Pancreas (tissue), 10 donors: ENCODE measurements around the gene CBLN2. TPM values are rescaled to one million over a fixed set of nuclear protein-coding genes. Genes with fewer than 3 reads are reported as not detected.

Source experiments
- ATAC-seq, 4 donors: fragments of 200-7000 bp; cut with Tn5 transposase; one replicate each; pipeline versions ENCODE4 v1.8.0 to v1.9.1; 2020; ENCODE audit warnings: mild to moderate bottlenecking in 4 of 4, moderate library complexity in 4 of 4
- DNase-seq, 6 donors: peaks; one replicate each; pipeline ENCODE4 v3.0.0-alpha.2; 2020
- FAIRE-seq: peaks from 2 replicates; lab custom pipeline; 2012; peaks lifted over from hg19 to GRCh38; lab: Jason Lieb, UNC
- H3K27ac ChIP-seq, 4 donors: fragments of 200-600 bp; sonication (generic); 1 replicate in 3 of 4; 2 replicates in 1 of 4; pipeline versions ENCODE4 v1.5.0 to v1.8.0; 2020
- H3K27me3 ChIP-seq, 4 donors: fragments of 200-600 bp; one replicate each; pipeline ENCODE4 v1.8.0; 2021
- H3K36me3 ChIP-seq, 3 donors: fragments of 200-600 bp; sonication (generic) in 1 of 3; one replicate each; pipeline versions ENCODE4 v1.5.0 to v1.8.0; 2020 to 2021
- H3K4me1 ChIP-seq, 3 donors: fragments of 200-600 bp; one replicate each; pipeline ENCODE4 v1.8.0; 2021
- H3K4me3 ChIP-seq, 4 donors: fragments of 200-600 bp; sonication (generic) in 2 of 4; one replicate each; pipeline versions ENCODE4 v1.5.0 to v1.8.0; 2020 to 2021
- H3K9me3 ChIP-seq, 4 donors: fragments of 200-600 bp; one replicate each; pipeline ENCODE4 v1.8.0; 2021
- CTCF ChIP-seq, 4 donors: fragments of 200-600 bp; sonication (generic) in 3 of 4; IDR thresholded peaks; one replicate each; pipeline versions ENCODE4 v1.5.0 to v1.8.0; 2021; ENCODE audit warnings: antibody characterized with exemption in 4 of 4
- WGBS, 2 donors: extraction: QIAGEN DNeasy Blood & Tissue Kit; methylation state at CpG; one replicate each; pipeline ENCODE4 v1.1.7; 2013; 5-methylcytosine and 5-hydroxymethylcytosine counted together
- intact Hi-C, 3 donors: fragments of 100-400 bp; cut with DNase I; formaldehyde crosslinking; loops; one replicate each; pipeline versions ENCODE4 v1.11.1 to v1.14.2; 2022
- polyA plus RNA-seq, 2 donors: library from polyadenylated mRNA; stranded (reverse); fragments of 200-250 nt; gene quantifications; one replicate each; pipeline ENCODE4 v1.2.3, GENCODE V29; 2013
- total RNA-seq, 6 donors: library from RNA; stranded (reverse); fragmentation: NEBNext Ultra II Directional in 4 of 6; extraction: Animal tissue kit (Norgen Biotek cat#: 25700) in 4 of 6; gene quantifications; one replicate each; pipeline versions ENCODE4 v1.2.1 to v1.2.4, GENCODE V29; 2021 to 2023
- donor health status: healthy with polysubstance abuse.
- donor health status: DM: no; HTN: no; CAD: no; lungs with moderate emphysema.
- donor health status: DM: no; HTN: no; CAD: no.
- donor health status: control.
- donor health status: control.
- donor health status: Bipolar disorder and iron deficiency.
- donor health status: DM: yes; HTN: yes; CAD: no.
- donor health status: DM: no; HTN: no; CAD: no.
- donor health status: DM: no; HTN: no; CAD: no.
- donor health status: DM: yes; HTN: yes; CAD: no.

CBLN2 gene
- total and polyA plus RNA-seq, 8 donors, result 0.05 to 0.16 TPM; not detected in 6

- ATAC-seq, result no peak
- FAIRE-seq, result no peak
- 55 to 75% methylated on average over 3 of the region's 3 CpGs for WGBS, 2 donors
- no peaks in the 10 kb centered on the region for H3K36me3 ChIP-seq
- H3K9me3 ChIP-seq, result no peaks in the 10 kb centered on the region
- intact Hi-C loops, result no loop called here
- DNase-seq, result no peak
- no peak overlapping the region for H3K27ac ChIP-seq
- H3K4me3 ChIP-seq, result no peak overlapping the region
- TF ChIP-seq CTCF (IDR thresholded peaks at IDR 0.05), result no peak
- no peaks in the 10 kb centered on the region for H3K27me3 ChIP-seq
- no peaks in the 10 kb centered on the region for H3K4me1 ChIP-seq
These were observed 22.1 kb upstream of the CBLN2 start for GRCh38 chr18:72566290-72566689.

- 50 to 63% methylated on average over 1 of the region's 1 CpG for WGBS, 2 donors
These were observed 11.8 kb upstream of the CBLN2 start for GRCh38 chr18:72555968-72556367.

GRCh38 chr18:72555101-72555500, 11.0 kb upstream of the CBLN2 start:
- intact Hi-C loops, result no loop called here
- Histone ChIP-seq H3K36me3 (no peaks in the 10 kb centered on the region), H3K9me3 (no peaks in the 10 kb centered on the region), H3K4me1 (no peaks in the 10 kb centered on the region), H3K4me3 (no peak overlapping the region), H3K27me3 (no peaks in the 10 kb centered on the region), H3K27ac (no peak overlapping the region)
- WGBS, 2 donors, result 33 to 37% methylated on average over 7 of the region's 7 CpGs
- ATAC-seq (no peak), FAIRE-seq (no peak), DNase-seq (no peak)
- TF ChIP-seq CTCF (IDR thresholded peaks at IDR 0.05), result no peak

More at GRCh38 chr18:72555968-72556367, 11.8 kb upstream of the CBLN2 start:
- H3K4me1 ChIP-seq, result no peaks in the 10 kb centered on the region
- no peak for TF ChIP-seq CTCF (IDR thresholded peaks at IDR 0.05)
- intact Hi-C loops, result no loop called here
- no peaks in the 10 kb centered on the region for H3K36me3 ChIP-seq
- no peak overlapping the region for H3K4me3 ChIP-seq
- H3K27me3 ChIP-seq, result no peaks in the 10 kb centered on the region
- no peak overlapping the region for H3K27ac ChIP-seq
- FAIRE-seq (no peak), ATAC-seq (no peak), DNase-seq (no peak)
- H3K9me3 ChIP-seq, result no peaks in the 10 kb centered on the region

GRCh38 chr18:72543357-72544055, 636 bp downstream of the CBLN2 start:
- FAIRE-seq, result no peak
- TF ChIP-seq CTCF (IDR thresholded peaks at IDR 0.05), result no peak
- WGBS, 2 donors, result 1 to 2% methylated on average over 54 to 73 of the region's 73 CpGs
- peak in 2 of 4 donors; percentile 21 to 26 for ATAC-seq
- intact Hi-C loops, result no loop called here
- peak overlapping the region in 2 of 4 donors; percentile 1 to 15 for H3K4me3 ChIP-seq
- peaks cover 0 to 10% (median 4%) of the 10 kb centered on the region in 4 donors for H3K27me3 ChIP-seq
- H3K36me3 ChIP-seq, result no peaks in the 10 kb centered on the region
- no peaks in the 10 kb centered on the region for H3K4me1 ChIP-seq
- H3K27ac ChIP-seq, result no peak overlapping the region
- DNase-seq, result peak in 1 of 6 donors; percentile 55
- no peaks in the 10 kb centered on the region for H3K9me3 ChIP-seq

- TF ChIP-seq CTCF (IDR thresholded peaks at IDR 0.05), result no peak
- no peak overlapping the region for H3K4me3 ChIP-seq
- peak in 1 of 6 donors; percentile 25 for DNase-seq
- WGBS, 2 donors, result 0 to 1% methylated on average over 20 of the region's 20 CpGs
- no peaks in the 10 kb centered on the region for H3K4me1 ChIP-seq
- no peak overlapping the region for H3K27ac ChIP-seq
- H3K36me3 ChIP-seq, result no peaks in the 10 kb centered on the region
- H3K9me3 ChIP-seq, result no peaks in the 10 kb centered on the region
- no peak for FAIRE-seq
- intact Hi-C loops, result no loop called here
- peaks cover 0 to 10% (median 4%) of the 10 kb centered on the region in 4 donors for H3K27me3 ChIP-seq
- no peak for ATAC-seq
These were observed 1.2 kb downstream of the CBLN2 start for GRCh38 chr18:72542984-72543356.
